Tibial artery (tissue), 4 donors: ENCODE results near the gene KIRREL3.

Experiments used
- DNase-seq, 2 donors: peaks; one replicate each; pipeline ENCODE4 v3.0.0-alpha.2; 2019
- H3K27ac ChIP-seq, 2 donors: fragments of 200-600 bp; sonication (generic) in 1 of 2; 1 replicate in 1 of 2; 2 replicates in 1 of 2; pipeline ENCODE4 v1.5.1; 2018 to 2019; ENCODE audit warnings: mild to moderate bottlenecking in 1 of 2
- H3K27me3 ChIP-seq, 2 donors: fragments of 200-600 bp; sonication (generic) in 1 of 2; one replicate each; pipeline versions ENCODE4 v1.5.1 to v1.6.0; 2016 to 2019
- H3K36me3 ChIP-seq, 3 donors: fragments of 200-600 bp; sonication (generic) in 2 of 3; one replicate each; pipeline ENCODE4 v1.5.1; 2016 to 2019; ENCODE audit warnings: mild to moderate bottlenecking in 2 of 3
- H3K4me1 ChIP-seq, 4 donors: fragments of 200-600 bp; sonication (generic) in 2 of 4; 1 replicate in 3 of 4; 2 replicates in 1 of 4; pipeline ENCODE4 v1.5.1; 2016 to 2019
- H3K4me3 ChIP-seq, 2 donors: fragments of 200-600 bp; sonication (generic) in 1 of 2; 1 replicate in 1 of 2; 2 replicates in 1 of 2; pipeline ENCODE4 v1.5.1; 2018 to 2019; ENCODE audit warnings: mild to moderate bottlenecking in 2 of 2
- H3K9me3 ChIP-seq, 3 donors: fragments of 200-600 bp; sonication (generic) in 1 of 3; one replicate each; pipeline ENCODE4 v1.5.1; 2016 to 2019
- CTCF ChIP-seq, 2 experiments: fragments of 200-600 bp in 1 of 2; fragments of 450-650 bp in 1 of 2; IDR thresholded peaks; one replicate each; pipeline ENCODE4 v1.5.1; 2017 to 2019; ENCODE audit warnings: antibody characterized with exemption in 2 of 2, mild to moderate bottlenecking in 1 of 2, moderate library complexity in 1 of 2
- intact Hi-C: fragments of 100-400 bp; cut with DNase I; formaldehyde crosslinking; loops from one replicate; pipeline ENCODE4 v1.15.0; 2023; ENCODE audit warnings: low total_unique reads

KIRREL3 gene

GRCh38 chr11:126494831-126495230 lies 505.7 kb downstream of the KIRREL3 start:
- Histone ChIP-seq H3K4me1 (no peaks in the 10 kb centered on the region), H3K9me3 (no peaks in the 10 kb centered on the region), H3K27ac (no peak overlapping the region), H3K36me3 (no peaks in the 10 kb centered on the region), H3K4me3 (no peak overlapping the region), H3K27me3 (peaks cover 0 to 11% of the 10 kb centered on the region in 2 donors)
- intact Hi-C loops, result no loop called here
- TF ChIP-seq CTCF (IDR thresholded peaks at IDR 0.05), result no peak
- no peak for DNase-seq

GRCh38 chr11:126492331-126493082 lies 508.1 kb downstream of the KIRREL3 start:
- no peak for TF ChIP-seq CTCF (IDR thresholded peaks at IDR 0.05)
- intact Hi-C loops, result no loop called here
- DNase-seq, result no peak

GRCh38 chr11:126491092-126491491 lies 509.5 kb downstream of the KIRREL3 start:
- Histone ChIP-seq H3K4me1 (no peaks in the 10 kb centered on the region), H3K9me3 (no peaks in the 10 kb centered on the region), H3K27me3 (no peaks in the 10 kb centered on the region), H3K27ac (no peak overlapping the region), H3K4me3 (no peak overlapping the region), H3K36me3 (no peaks in the 10 kb centered on the region)
- intact Hi-C loops, result no loop called here
- TF ChIP-seq CTCF (IDR thresholded peaks at IDR 0.05), result no peak
- DNase-seq, result no peak

More at GRCh38 chr11:126492331-126493082, 508.1 kb downstream of the KIRREL3 start:
- no peaks in the 10 kb centered on the region for H3K9me3 ChIP-seq
- H3K4me3 ChIP-seq, result no peak overlapping the region
- H3K27me3 ChIP-seq, result no peaks in the 10 kb centered on the region
- no peaks in the 10 kb centered on the region for H3K36me3 ChIP-seq
- no peak overlapping the region for H3K27ac ChIP-seq
- no peaks in the 10 kb centered on the region for H3K4me1 ChIP-seq

- no peak overlapping the region for H3K4me3 ChIP-seq
- no peak overlapping the region for H3K27ac ChIP-seq
- H3K27me3 ChIP-seq, result no peaks in the 10 kb centered on the region
- no peaks in the 10 kb centered on the region for H3K36me3 ChIP-seq
- no peaks in the 10 kb centered on the region for H3K4me1 ChIP-seq
- DNase-seq, result no peak
- intact Hi-C loops, result no loop called here
- H3K9me3 ChIP-seq, result no peaks in the 10 kb centered on the region
- TF ChIP-seq CTCF (IDR thresholded peaks at IDR 0.05), result no peak
Measured at GRCh38 chr11:126489836-126490660, 510.5 kb downstream of the KIRREL3 start.

GRCh38 chr11:126488591-126489370 lies 511.8 kb downstream of the KIRREL3 start:
- H3K27me3 ChIP-seq, result no peaks in the 10 kb centered on the region
- H3K27ac ChIP-seq, result no peak overlapping the region
- TF ChIP-seq CTCF (IDR thresholded peaks at IDR 0.05), result no peak
- H3K4me3 ChIP-seq, result no peak overlapping the region
- no peak for DNase-seq
- intact Hi-C loops, result no loop called here
- H3K4me1 ChIP-seq, result no peaks in the 10 kb centered on the region
- H3K36me3 ChIP-seq, result no peaks in the 10 kb centered on the region
- no peaks in the 10 kb centered on the region for H3K9me3 ChIP-seq
